GM12878 (cell line): ENCODE results near the gene LRP5. TPM values are rescaled to one million over a fixed set of nuclear protein-coding genes. Genes with fewer than 3 reads are reported as not detected.

ENCODE experiments used
- ASH2L ChIP-seq: fragments of 300-600, 200-600 bp; sonication (generic); IDR thresholded peaks from 2 replicates; pipeline ENCODE4 v1.6.1; 2017; ENCODE audit warnings: low read depth, mild to moderate bottlenecking, borderline replicate concordance
- BCL11A ChIP-seq: IDR thresholded peaks from 2 replicates; pipeline ENCODE4 v1.6.1; 2011; ENCODE audit warnings: low read depth, low read length
- BCLAF1 ChIP-seq: fragments of 450-650 bp; IDR thresholded peaks from 2 replicates; pipeline ENCODE4 v1.6.1; 2017; ENCODE audit warnings: antibody characterized with exemption, mild to moderate bottlenecking, moderate library complexity
- CREB1 ChIP-seq: IDR thresholded peaks from 2 replicates; pipeline ENCODE4 v1.6.1; 2012; ENCODE audit warnings: low read depth, mild to moderate bottlenecking, inconsistent platforms
- DPF2 ChIP-seq: fragments of 450-650 bp; IDR thresholded peaks from 2 replicates; pipeline ENCODE4 v1.6.1; 2017; ENCODE audit warnings: mild to moderate bottlenecking
- ETV6 ChIP-seq, 2 experiments: fragments of 450-650 bp in 1 of 2; IDR thresholded peaks in 1 of 2; conservative IDR thresholded peaks in 1 of 2; 2 replicates each; pipeline ENCODE4 v1.6.1; 2014; ENCODE audit warnings: antibody characterized with exemption in 1 of 2, borderline replicate concordance in 1 of 2, low read depth in 1 of 2, mild to moderate bottlenecking in 1 of 2, moderate library complexity in 1 of 2
- FOXM1 ChIP-seq: IDR thresholded peaks from 2 replicates; pipeline ENCODE4 v1.6.1; 2012; ENCODE audit warnings: low read depth, mild to moderate bottlenecking, inconsistent platforms, low read length, moderate library complexity
- KDM1A ChIP-seq: fragments of 200-600 bp; sonication (generic); IDR thresholded peaks from 2 replicates; pipeline ENCODE4 v1.6.1; 2016; ENCODE audit warnings: borderline replicate concordance
- MXI1 ChIP-seq: fragments of 150-350 bp; IDR thresholded peaks from 2 replicates; pipeline ENCODE4 v1.6.1; 2011; ENCODE audit warnings: low read depth, mild to moderate bottlenecking, inconsistent platforms, low read length, improper control_type of control experiment
- MYC ChIP-seq: IDR thresholded peaks from 2 replicates; pipeline ENCODE4 v1.6.1; 2011; ENCODE audit warnings: mild to moderate bottlenecking, low read length, moderate library complexity, inconsistent platforms; ENCODE audit not compliant: insufficient read depth, insufficient replicate concordance, insufficient read length, severe bottlenecking
- NKRF ChIP-seq: fragments of 450-650 bp; conservative IDR thresholded peaks from 2 replicates; pipeline ENCODE4 v1.6.1; 2017; ENCODE audit warnings: mild to moderate bottlenecking, moderate library complexity
- RBBP5 ChIP-seq: fragments of 200-600 bp; sonication (generic); conservative IDR thresholded peaks from 2 replicates; pipeline ENCODE4 v1.6.1; 2016
- SP1 ChIP-seq: IDR thresholded peaks from one replicate; pipeline ENCODE4 v1.6.1; 2011; ENCODE audit warnings: low read depth, low read length
- SREBF1 ChIP-seq: IDR thresholded peaks from 2 replicates; pipeline ENCODE4 v1.6.1; 2012; ENCODE audit warnings: mild to moderate bottlenecking, low read length
- WRNIP1 ChIP-seq: IDR thresholded peaks from 2 replicates; pipeline ENCODE4 v1.6.1; 2011; ENCODE audit warnings: low read depth, low read length, improper control_type of control experiment, borderline replicate concordance
- ZBED1 ChIP-seq: IDR thresholded peaks from 2 replicates; pipeline ENCODE4 v1.6.1; 2016; ENCODE audit warnings: borderline replicate concordance
- ZNF384 ChIP-seq: IDR thresholded peaks from 2 replicates; pipeline ENCODE4 v1.6.1; 2012; ENCODE audit warnings: low read depth, mild to moderate bottlenecking, low read length, improper control_type of control experiment, borderline replicate concordance
- polyA plus RNA-seq, 11 experiments: library from polyadenylated mRNA; depleted of rRNA in 4 of 11; unstranded in 6 of 11; stranded (reverse) in 5 of 11; fragments of >200 nt; fragmentation: Nextera tagmentation in 4 of 11; fragmentation: Illumina TruSeq in 1 of 11; extraction: Ambion mirVana in 4 of 11; extraction: Trizol in 1 of 11; gene quantifications; 1 replicate in 1 of 11; 2 replicates in 10 of 11; pipeline versions ENCODE4 v1.2.1 to v1.2.3, GENCODE V29; 2011 to 2016; ENCODE audit warnings: inconsistent platforms in 2 of 11, missing spikeins in 2 of 11, low read depth in 1 of 11
- total RNA-seq, 4 experiments: library from RNA; depleted of rRNA in 3 of 4; stranded (reverse); fragments of >200 nt in 3 of 4; fragmentation: Illumina TruSeq in 1 of 4; extraction: Trizol in 1 of 4; gene quantifications; 2 replicates each; pipeline versions ENCODE4 v1.2.1 to v1.2.3, GENCODE V29; 2013 to 2021
- TF ChIP-seq, protein P1 (sequence below): fragments of 450-650 bp; IDR thresholded peaks from 2 replicates; pipeline ENCODE4 v1.6.1; 2017; ENCODE audit warnings: mild to moderate bottlenecking, moderate library complexity
- TF ChIP-seq, protein P2 (sequence below): IDR thresholded peaks from 2 replicates; pipeline ENCODE4 v1.6.1; 2012; ENCODE audit warnings: low read length, inconsistent platforms

The LRP5 gene
- total and polyA plus RNA-seq, 10 of the 15 experiments (the other 5 are each of a cell fraction or from before 2014, with no cell fraction given): 0.37 to 34.0 (median 6.6) TPM

DNA sequence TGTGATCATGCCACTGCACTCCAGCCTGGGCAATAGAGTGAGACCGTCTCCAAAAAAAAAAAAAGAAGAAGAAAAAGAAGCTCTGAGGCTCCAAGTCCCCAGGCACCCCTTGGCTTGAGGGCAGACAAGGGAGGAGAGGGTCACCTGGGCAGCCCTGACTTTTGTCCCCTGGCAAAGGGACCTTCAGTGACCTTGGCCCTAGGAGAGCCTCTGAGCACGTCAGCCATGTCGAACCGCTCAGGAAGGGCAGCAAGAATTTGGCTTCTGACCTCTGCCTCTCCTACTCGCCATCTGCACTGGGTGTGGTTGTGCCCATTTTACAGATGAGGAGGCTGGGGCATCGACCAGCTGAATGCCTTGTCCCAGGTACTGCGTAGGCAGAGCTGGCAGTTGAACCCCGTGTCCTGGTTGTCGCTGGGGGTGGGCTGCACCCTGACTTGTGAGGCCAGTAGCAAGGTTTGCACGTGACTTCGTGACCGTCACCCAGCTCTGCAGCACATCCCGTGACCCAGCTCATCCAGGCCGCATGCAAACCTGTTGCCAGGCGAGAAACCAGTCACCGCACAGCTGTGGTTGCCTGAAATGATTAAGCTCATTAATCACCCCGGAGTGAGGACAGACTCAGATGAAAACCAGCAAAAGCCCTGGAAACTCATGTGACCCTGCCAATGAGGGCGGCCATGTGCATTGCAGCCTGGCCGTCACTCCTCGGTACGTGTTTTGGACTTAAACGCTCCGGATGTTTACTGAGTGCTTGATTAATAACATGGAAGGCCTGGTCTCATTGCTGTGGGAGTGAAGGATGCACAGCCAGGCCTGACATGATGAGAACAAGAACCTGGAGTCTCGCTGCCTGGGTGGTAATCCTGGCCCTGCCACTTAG is 100.4 kb downstream of the LRP5 start (continued):
- TF ChIP-seq, protein P1, sequence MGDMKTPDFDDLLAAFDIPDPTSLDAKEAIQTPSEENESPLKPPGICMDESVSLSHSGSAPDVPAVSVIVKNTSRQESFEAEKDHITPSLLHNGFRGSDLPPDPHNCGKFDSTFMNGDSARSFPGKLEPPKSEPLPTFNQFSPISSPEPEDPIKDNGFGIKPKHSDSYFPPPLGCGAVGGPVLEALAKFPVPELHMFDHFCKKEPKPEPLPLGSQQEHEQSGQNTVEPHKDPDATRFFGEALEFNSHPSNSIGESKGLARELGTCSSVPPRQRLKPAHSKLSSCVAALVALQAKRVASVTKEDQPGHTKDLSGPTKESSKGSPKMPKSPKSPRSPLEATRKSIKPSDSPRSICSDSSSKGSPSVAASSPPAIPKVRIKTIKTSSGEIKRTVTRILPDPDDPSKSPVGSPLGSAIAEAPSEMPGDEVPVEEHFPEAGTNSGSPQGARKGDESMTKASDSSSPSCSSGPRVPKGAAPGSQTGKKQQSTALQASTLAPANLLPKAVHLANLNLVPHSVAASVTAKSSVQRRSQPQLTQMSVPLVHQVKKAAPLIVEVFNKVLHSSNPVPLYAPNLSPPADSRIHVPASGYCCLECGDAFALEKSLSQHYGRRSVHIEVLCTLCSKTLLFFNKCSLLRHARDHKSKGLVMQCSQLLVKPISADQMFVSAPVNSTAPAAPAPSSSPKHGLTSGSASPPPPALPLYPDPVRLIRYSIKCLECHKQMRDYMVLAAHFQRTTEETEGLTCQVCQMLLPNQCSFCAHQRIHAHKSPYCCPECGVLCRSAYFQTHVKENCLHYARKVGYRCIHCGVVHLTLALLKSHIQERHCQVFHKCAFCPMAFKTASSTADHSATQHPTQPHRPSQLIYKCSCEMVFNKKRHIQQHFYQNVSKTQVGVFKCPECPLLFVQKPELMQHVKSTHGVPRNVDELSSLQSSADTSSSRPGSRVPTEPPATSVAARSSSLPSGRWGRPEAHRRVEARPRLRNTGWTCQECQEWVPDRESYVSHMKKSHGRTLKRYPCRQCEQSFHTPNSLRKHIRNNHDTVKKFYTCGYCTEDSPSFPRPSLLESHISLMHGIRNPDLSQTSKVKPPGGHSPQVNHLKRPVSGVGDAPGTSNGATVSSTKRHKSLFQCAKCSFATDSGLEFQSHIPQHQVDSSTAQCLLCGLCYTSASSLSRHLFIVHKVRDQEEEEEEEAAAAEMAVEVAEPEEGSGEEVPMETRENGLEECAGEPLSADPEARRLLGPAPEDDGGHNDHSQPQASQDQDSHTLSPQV: peak; percentile 69
- TF ChIP-seq MXI1: peak; percentile 30; the same call in 1 of the 2 replicates
- no peak for TF ChIP-seq SREBF1
- TF ChIP-seq BCL11A: peak; percentile 98
- peak; percentile 87 for TF ChIP-seq FOXM1
- TF ChIP-seq ASH2L: no peak
- no peak for TF ChIP-seq BCLAF1
- TF ChIP-seq RBBP5: no peak
- TF ChIP-seq CREB1: peak; percentile 65
- TF ChIP-seq MYC: no peak
- peak; percentile 56; the same call in 1 of the 2 replicates for TF ChIP-seq ZBED1
- TF ChIP-seq ZNF384: no peak
- peak; percentile 94 for TF ChIP-seq DPF2
- 0 out of 2 replicates have a peak, but pooled peaks have one; percentile 29 for TF ChIP-seq NKRF
- peak; percentile 35 for TF ChIP-seq SP1
- TF ChIP-seq WRNIP1: no peak
- no peak for TF ChIP-seq KDM1A
- 0 out of 4 replicates have a peak, but pooled peaks of 1 of the 2 experiments have one; percentile 37 for TF ChIP-seq ETV6 (conservative IDR thresholded peaks at IDR 0.05 in 1 of 2, IDR thresholded peaks at IDR 0.05 in 1 of 2; ENCODE audit: borderline replicate concordance in 1 of 2, low read depth in 1 of 2)
- TF ChIP-seq, protein P2, sequence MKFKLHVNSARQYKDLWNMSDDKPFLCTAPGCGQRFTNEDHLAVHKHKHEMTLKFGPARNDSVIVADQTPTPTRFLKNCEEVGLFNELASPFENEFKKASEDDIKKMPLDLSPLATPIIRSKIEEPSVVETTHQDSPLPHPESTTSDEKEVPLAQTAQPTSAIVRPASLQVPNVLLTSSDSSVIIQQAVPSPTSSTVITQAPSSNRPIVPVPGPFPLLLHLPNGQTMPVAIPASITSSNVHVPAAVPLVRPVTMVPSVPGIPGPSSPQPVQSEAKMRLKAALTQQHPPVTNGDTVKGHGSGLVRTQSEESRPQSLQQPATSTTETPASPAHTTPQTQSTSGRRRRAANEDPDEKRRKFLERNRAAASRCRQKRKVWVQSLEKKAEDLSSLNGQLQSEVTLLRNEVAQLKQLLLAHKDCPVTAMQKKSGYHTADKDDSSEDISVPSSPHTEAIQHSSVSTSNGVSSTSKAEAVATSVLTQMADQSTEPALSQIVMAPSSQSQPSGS: peak; percentile 46; the same call in 1 of the 2 replicates
